ENCODE data around the gene ZNFX1.

The ZNFX1 gene

DNA sequence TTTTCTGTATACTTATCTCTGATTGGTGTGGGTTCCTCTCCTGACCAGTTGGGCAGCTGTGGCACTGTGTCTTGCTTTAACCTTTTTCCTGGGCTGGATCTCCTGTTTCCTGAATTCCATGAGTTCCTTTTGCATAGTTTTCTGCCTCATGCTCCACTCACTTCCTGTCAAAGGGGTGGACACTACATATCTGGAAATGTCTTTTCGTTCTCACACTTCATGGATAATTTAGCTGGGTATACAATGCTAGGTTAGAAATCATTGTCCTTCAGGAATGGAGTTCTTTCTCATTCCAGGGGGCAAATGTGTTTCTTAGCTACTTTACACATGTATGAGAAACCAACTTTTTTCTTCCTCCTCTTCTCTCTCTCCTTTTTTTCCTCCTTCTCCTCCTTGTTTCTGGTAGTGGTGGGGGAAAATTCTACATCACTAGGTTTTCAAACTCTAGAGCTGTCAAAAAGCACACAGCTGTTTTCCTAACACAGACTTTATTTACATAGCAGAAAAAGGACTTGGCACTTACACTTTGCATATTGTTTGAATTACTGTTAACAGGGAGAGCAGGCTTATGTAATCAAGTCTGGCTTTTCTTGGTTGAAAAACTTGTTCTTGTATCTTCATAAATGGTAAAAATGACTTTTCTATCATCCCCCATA is 67.6 kb downstream of the ZNFX1 start:
- Histone ChIP-seq H3K36me3 (ENCODE audit: insufficient read depth) (no peaks in the 10 kb centered on the region), H3K79me2 (ENCODE audit: insufficient read depth, low read depth) (no peaks in the 10 kb centered on the region), H3K4me3 (IDR thresholded peaks at IDR 0.05; ENCODE audit: insufficient read depth, low read depth, low read length) (no peak overlapping the region), H3K4me2 (no peak overlapping the region), H3K27ac (no peak overlapping the region), H3K4me1 (ENCODE audit: low read depth, poor library complexity, severe bottlenecking) (no peaks in the 10 kb centered on the region), H2AFZ (ENCODE audit: low read depth) (no peak overlapping the region), H3K9ac (no peak overlapping the region), H3K27me3 (ENCODE audit: insufficient read depth, low read depth) (no peaks in the 10 kb centered on the region), H4K20me1 (ENCODE audit: insufficient read depth) (no peaks in the 10 kb centered on the region)
- no peak for TF ChIP-seq CTCF (conservative IDR thresholded peaks at IDR 0.05; ENCODE audit: low read depth, low read length)

- H3K27me3 ChIP-seq (ENCODE audit: insufficient read depth, low read depth) = no peaks in the 10 kb centered on the region
Measured at GRCh38 chr20:49207076-49207475, 70.8 kb downstream of the ZNFX1 start.

GRCh38 chr20:49203746-49204145 is 74.1 kb downstream of the ZNFX1 start:
- no peak overlapping the region for H3K27ac ChIP-seq
- H3K4me2 ChIP-seq = no peak overlapping the region
- no peaks in the 10 kb centered on the region for H3K79me2 ChIP-seq (ENCODE audit: insufficient read depth, low read depth)
- no peak overlapping the region for H3K9ac ChIP-seq
- H3K4me3 ChIP-seq (IDR thresholded peaks at IDR 0.05; ENCODE audit: insufficient read depth, low read depth, low read length) = no peak overlapping the region
- H3K4me1 ChIP-seq (ENCODE audit: low read depth, poor library complexity, severe bottlenecking) = no peaks in the 10 kb centered on the region
- no peaks in the 10 kb centered on the region for H4K20me1 ChIP-seq (ENCODE audit: insufficient read depth)
- H2AFZ ChIP-seq (ENCODE audit: low read depth) = no peak overlapping the region
- TF ChIP-seq CTCF (conservative IDR thresholded peaks at IDR 0.05; ENCODE audit: low read depth, low read length) = no peak
- no peaks in the 10 kb centered on the region for H3K36me3 ChIP-seq (ENCODE audit: insufficient read depth)
- H3K27me3 ChIP-seq (ENCODE audit: insufficient read depth, low read depth) = no peaks in the 10 kb centered on the region

More at GRCh38 chr20:49207076-49207475, 70.8 kb downstream of the ZNFX1 start:
- TF ChIP-seq CTCF (conservative IDR thresholded peaks at IDR 0.05; ENCODE audit: low read depth, low read length) = no peak
- Histone ChIP-seq H3K79me2 (ENCODE audit: insufficient read depth, low read depth) (no peaks in the 10 kb centered on the region), H4K20me1 (ENCODE audit: insufficient read depth) (no peaks in the 10 kb centered on the region), H3K36me3 (ENCODE audit: insufficient read depth) (no peaks in the 10 kb centered on the region), H3K4me2 (no peak overlapping the region), H3K27ac (no peak overlapping the region), H3K4me1 (ENCODE audit: low read depth, poor library complexity, severe bottlenecking) (no peaks in the 10 kb centered on the region), H2AFZ (ENCODE audit: low read depth) (no peak overlapping the region), H3K4me3 (IDR thresholded peaks at IDR 0.05; ENCODE audit: insufficient read depth, low read depth, low read length) (no peak overlapping the region), H3K9ac (no peak overlapping the region)

- Histone ChIP-seq H3K9ac (no peak overlapping the region), H2AFZ (ENCODE audit: low read depth) (no peak overlapping the region), H3K36me3 (ENCODE audit: insufficient read depth) (no peaks in the 10 kb centered on the region), H3K4me3 (IDR thresholded peaks at IDR 0.05; ENCODE audit: insufficient read depth, low read depth, low read length) (no peak overlapping the region), H3K4me2 (no peak overlapping the region), H3K4me1 (ENCODE audit: low read depth, poor library complexity, severe bottlenecking) (no peaks in the 10 kb centered on the region), H3K27ac (no peak overlapping the region), H4K20me1 (ENCODE audit: insufficient read depth) (no peaks in the 10 kb centered on the region), H3K79me2 (ENCODE audit: insufficient read depth, low read depth) (no peaks in the 10 kb centered on the region), H3K27me3 (ENCODE audit: insufficient read depth, low read depth) (no peaks in the 10 kb centered on the region)
- TF ChIP-seq CTCF (conservative IDR thresholded peaks at IDR 0.05; ENCODE audit: low read depth, low read length) = no peak
Measured at GRCh38 chr20:49203011-49203410, 74.8 kb downstream of the ZNFX1 start.

Measured in KMS-11 (cell line).